ENCODE results near the gene SCD5. TPM values are rescaled to one million over a fixed set of nuclear protein-coding genes. Genes with fewer than 3 reads are reported as not detected.

SCD5 gene
- total RNA-seq, 6 donors from 2014 or later, result 17.8 to 40.3 (median 25.3) TPM

DNA sequence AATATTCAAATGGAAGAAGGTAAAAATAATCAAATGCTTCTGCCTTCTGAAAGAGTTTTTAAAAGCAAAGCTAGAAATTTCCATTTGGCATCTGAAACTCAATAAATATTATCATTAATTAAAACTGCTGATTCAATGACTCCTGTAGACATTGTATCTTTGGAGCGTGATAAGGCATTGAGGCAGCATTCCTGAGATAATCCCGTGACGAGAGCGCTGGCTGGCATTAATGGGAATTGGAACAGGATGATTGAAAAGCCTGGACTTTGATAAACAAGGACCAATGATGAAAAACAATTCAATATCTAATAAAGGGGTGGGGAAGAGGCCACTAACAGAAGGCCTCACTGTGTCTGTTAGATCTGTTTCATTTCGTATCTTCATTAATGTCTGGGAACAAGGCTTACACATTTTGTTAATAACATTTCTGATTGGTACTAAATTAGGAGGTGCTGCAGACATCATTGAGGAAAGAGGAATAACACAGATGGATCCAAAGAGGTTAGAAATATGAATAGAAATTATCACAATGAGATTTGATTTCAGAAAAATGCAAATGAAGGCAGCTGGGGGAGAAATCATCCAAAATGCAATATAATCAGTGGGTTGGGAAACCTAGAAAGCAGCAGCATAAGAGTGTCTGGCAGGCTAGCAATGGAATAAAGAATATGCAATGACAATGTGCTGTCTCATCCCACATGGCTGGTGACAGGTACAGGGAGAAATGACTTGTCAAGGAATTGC is 102.3 kb downstream of the SCD5 start:
- Histone ChIP-seq H3K4me3 (no peak overlapping the region), H3K9me3 (no peaks in the 10 kb centered on the region), H3K4me1 (no peaks in the 10 kb centered on the region), H3K36me3 (no peaks in the 10 kb centered on the region), H3K27me3 (no peaks in the 10 kb centered on the region), H3K27ac (no peak overlapping the region)
- DNase-seq (no peak), ATAC-seq (ENCODE audit: low FRiP score in 2 of 2) (no peak)
- WGBS, 2 donors, result 75 to 85% methylated on average over 5 of the region's 5 CpGs
- TF ChIP-seq POLR2AphosphoS5 (IDR thresholded peaks at IDR 0.05) (no peak), POLR2A (IDR thresholded peaks at IDR 0.05) (no peak), EP300 (IDR thresholded peaks at IDR 0.05) (no peak)
- TF ChIP-seq, protein P1, sequence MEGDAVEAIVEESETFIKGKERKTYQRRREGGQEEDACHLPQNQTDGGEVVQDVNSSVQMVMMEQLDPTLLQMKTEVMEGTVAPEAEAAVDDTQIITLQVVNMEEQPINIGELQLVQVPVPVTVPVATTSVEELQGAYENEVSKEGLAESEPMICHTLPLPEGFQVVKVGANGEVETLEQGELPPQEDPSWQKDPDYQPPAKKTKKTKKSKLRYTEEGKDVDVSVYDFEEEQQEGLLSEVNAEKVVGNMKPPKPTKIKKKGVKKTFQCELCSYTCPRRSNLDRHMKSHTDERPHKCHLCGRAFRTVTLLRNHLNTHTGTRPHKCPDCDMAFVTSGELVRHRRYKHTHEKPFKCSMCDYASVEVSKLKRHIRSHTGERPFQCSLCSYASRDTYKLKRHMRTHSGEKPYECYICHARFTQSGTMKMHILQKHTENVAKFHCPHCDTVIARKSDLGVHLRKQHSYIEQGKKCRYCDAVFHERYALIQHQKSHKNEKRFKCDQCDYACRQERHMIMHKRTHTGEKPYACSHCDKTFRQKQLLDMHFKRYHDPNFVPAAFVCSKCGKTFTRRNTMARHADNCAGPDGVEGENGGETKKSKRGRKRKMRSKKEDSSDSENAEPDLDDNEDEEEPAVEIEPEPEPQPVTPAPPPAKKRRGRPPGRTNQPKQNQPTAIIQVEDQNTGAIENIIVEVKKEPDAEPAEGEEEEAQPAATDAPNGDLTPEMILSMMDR (IDR thresholded peaks at IDR 0.05), result no peak

DNA sequence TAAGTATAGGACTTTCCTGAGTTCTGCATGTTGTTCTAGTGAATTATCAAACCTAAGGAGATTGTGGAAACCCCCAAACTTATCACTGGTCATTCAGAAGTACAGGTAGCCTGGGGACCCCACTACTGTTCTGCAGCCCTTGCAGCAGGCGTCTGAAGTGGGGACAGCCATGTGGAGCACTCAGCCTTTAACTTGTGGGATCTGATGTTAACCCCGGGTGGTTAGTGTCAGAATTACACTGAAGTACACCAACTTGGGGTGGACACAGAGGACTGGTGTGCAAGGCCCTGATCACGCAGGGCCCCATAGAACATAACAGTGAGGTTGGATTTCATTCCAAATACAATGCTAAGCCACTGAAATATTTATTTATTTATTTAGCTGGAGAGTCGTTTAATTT is 103.7 kb downstream of the SCD5 start:
- no peaks in the 10 kb centered on the region for H3K9me3 ChIP-seq
- no peaks in the 10 kb centered on the region for H3K36me3 ChIP-seq
- no peaks in the 10 kb centered on the region for H3K4me1 ChIP-seq
- no peak overlapping the region for H3K4me3 ChIP-seq
- no peaks in the 10 kb centered on the region for H3K27me3 ChIP-seq
- ATAC-seq (ENCODE audit: low FRiP score in 2 of 2), result no peak
- 83 to 89% methylated on average over 4 of the region's 4 CpGs for WGBS, 2 donors
- DNase-seq, result no peak
- H3K27ac ChIP-seq, result no peak overlapping the region
- TF ChIP-seq EP300 (IDR thresholded peaks at IDR 0.05), result no peak
- TF ChIP-seq, protein P1 (IDR thresholded peaks at IDR 0.05), result no peak
- no peak for TF ChIP-seq POLR2AphosphoS5 (IDR thresholded peaks at IDR 0.05)
- TF ChIP-seq POLR2A (IDR thresholded peaks at IDR 0.05), result no peak

GRCh38 chr4:82694046-82694445 is 104.5 kb downstream of the SCD5 start:
- H3K36me3 ChIP-seq, result no peaks in the 10 kb centered on the region
- no peaks in the 10 kb centered on the region for H3K4me1 ChIP-seq
- H3K27ac ChIP-seq, result no peak overlapping the region
- 77 to 89% methylated on average over 6 to 8 of the region's 8 CpGs for WGBS, 2 donors
- H3K9me3 ChIP-seq, result no peaks in the 10 kb centered on the region
- ATAC-seq (ENCODE audit: low FRiP score in 2 of 2), result no peak
- DNase-seq, result no peak
- H3K4me3 ChIP-seq, result no peak overlapping the region
- TF ChIP-seq, protein P1 (IDR thresholded peaks at IDR 0.05), result no peak
- no peak for TF ChIP-seq POLR2A (IDR thresholded peaks at IDR 0.05)
- TF ChIP-seq EP300 (IDR thresholded peaks at IDR 0.05), result no peak
- TF ChIP-seq POLR2AphosphoS5 (IDR thresholded peaks at IDR 0.05), result no peak
- H3K27me3 ChIP-seq, result no peaks in the 10 kb centered on the region

GRCh38 chr4:82692101-82692780 is 106.4 kb downstream of the SCD5 start:
- no peaks in the 10 kb centered on the region for H3K4me1 ChIP-seq
- no peak overlapping the region for H3K27ac ChIP-seq
- ATAC-seq (ENCODE audit: low FRiP score in 2 of 2), result peak in 1 of 2 donors; percentile 7

More at GRCh38 chr4:82692101-82692780, 106.4 kb downstream of the SCD5 start:
- Histone ChIP-seq H3K4me3 (no peak overlapping the region), H3K27me3 (no peaks in the 10 kb centered on the region), H3K36me3 (no peaks in the 10 kb centered on the region), H3K9me3 (no peaks in the 10 kb centered on the region)
- WGBS, 2 donors, result 92 to 100% methylated on average over 1 to 18 of the region's 18 CpGs
- peak in 1 of 2 donors; percentile 54 for DNase-seq
- TF ChIP-seq, protein P1 (IDR thresholded peaks at IDR 0.05), result no peak
- TF ChIP-seq POLR2A (IDR thresholded peaks at IDR 0.05) (no peak), POLR2AphosphoS5 (IDR thresholded peaks at IDR 0.05) (no peak), EP300 (IDR thresholded peaks at IDR 0.05) (no peak)

Measured in upper lobe of left lung (tissue), 6 donors.